Measurements from ENCODE around the gene FBXW8.

GRCh38 chr12:116887244-116887643 is 23.5 kb upstream of the FBXW8 start:
- no peak for TF ChIP-seq EZH2 (IDR thresholded peaks at IDR 0.05; ENCODE audit: borderline replicate concordance, low read length)
- TF ChIP-seq, protein P1, sequence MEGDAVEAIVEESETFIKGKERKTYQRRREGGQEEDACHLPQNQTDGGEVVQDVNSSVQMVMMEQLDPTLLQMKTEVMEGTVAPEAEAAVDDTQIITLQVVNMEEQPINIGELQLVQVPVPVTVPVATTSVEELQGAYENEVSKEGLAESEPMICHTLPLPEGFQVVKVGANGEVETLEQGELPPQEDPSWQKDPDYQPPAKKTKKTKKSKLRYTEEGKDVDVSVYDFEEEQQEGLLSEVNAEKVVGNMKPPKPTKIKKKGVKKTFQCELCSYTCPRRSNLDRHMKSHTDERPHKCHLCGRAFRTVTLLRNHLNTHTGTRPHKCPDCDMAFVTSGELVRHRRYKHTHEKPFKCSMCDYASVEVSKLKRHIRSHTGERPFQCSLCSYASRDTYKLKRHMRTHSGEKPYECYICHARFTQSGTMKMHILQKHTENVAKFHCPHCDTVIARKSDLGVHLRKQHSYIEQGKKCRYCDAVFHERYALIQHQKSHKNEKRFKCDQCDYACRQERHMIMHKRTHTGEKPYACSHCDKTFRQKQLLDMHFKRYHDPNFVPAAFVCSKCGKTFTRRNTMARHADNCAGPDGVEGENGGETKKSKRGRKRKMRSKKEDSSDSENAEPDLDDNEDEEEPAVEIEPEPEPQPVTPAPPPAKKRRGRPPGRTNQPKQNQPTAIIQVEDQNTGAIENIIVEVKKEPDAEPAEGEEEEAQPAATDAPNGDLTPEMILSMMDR (conservative IDR thresholded peaks at IDR 0.05 in 1 of 2, IDR thresholded peaks at IDR 0.05 in 1 of 2; ENCODE audit: extremely low read depth in 1 of 2, insufficient read depth in 1 of 2, low read depth in 1 of 2, low read length in 2 of 2), result no peak

Measured in mammary epithelial cell (primary cell).